Endothelial cell of umbilical vein (primary cell): ENCODE data around the gene SNCB. TPM values are rescaled to one million over a fixed set of nuclear protein-coding genes. Genes with fewer than 3 reads are reported as not detected.

Experiments used
- BruUV-seq: library from RNA; stranded (reverse); fragments of 400-500 nt; replicated peaks from 2 replicates; lab custom pipeline; 2021; lab: Mats Ljungman, UMichigan
- CTCF ChIA-PET: fragments of 300-600, 350-600 bp; sonication (Branson Sonifier 250); formaldehyde crosslinking; loops from one replicate; lab custom pipeline; 2021; ENCODE audit warnings: antibody characterized with exemption, inconsistent platforms; lab: Charles Lee
- POLR2A ChIA-PET: fragments of 300-600, 350-600 bp; sonication (Branson Sonifier 250); formaldehyde crosslinking; loops from one replicate; lab custom pipeline; 2021; ENCODE audit warnings: antibody characterized with exemption, inconsistent platforms; lab: Charles Lee
- DNase-seq: peaks from one replicate; pipeline ENCODE4 v3.0.0-alpha.2; 2011; ENCODE audit warnings: low read depth, low spot score
- FAIRE-seq: peaks from 2 replicates; lab custom pipeline; 2011; peaks lifted over from hg19 to GRCh38; lab: Jason Lieb, UNC
- H2AFZ ChIP-seq: 2 replicates; pipeline ENCODE4 v1.6.0; 2012; ENCODE audit warnings: low read depth, low read length, control low read depth, inconsistent platforms
- H3K27ac ChIP-seq: 2 replicates; pipeline ENCODE4 v1.5.1; 2011; ENCODE audit warnings: low read depth, mild to moderate bottlenecking, control low read depth, low read length, moderate library complexity; ENCODE audit not compliant: insufficient read depth
- H3K27me3 ChIP-seq, 2 experiments: 2 replicates each; pipeline versions ENCODE4 v1.6.0 to v1.6.1; 2011; ENCODE audit warnings: low read length in 2 of 2, mixed read lengths in 1 of 2; ENCODE audit not compliant: control insufficient read depth in 2 of 2, insufficient read depth in 2 of 2
- H3K36me3 ChIP-seq, 2 experiments: 2 replicates in 1 of 2; 3 replicates in 1 of 2; pipeline ENCODE4 v1.5.1; 2011; ENCODE audit warnings: low read length in 2 of 2, mild to moderate bottlenecking in 1 of 2, moderate library complexity in 1 of 2; ENCODE audit not compliant: control insufficient read depth in 2 of 2, insufficient read depth in 2 of 2; ENCODE audit errors: extremely low read depth in 1 of 2
- H3K4me1 ChIP-seq: 3 replicates; pipeline ENCODE4 v1.5.1; 2011; ENCODE audit warnings: mild to moderate bottlenecking, low read length; ENCODE audit not compliant: control insufficient read depth, insufficient read depth; ENCODE audit errors: extremely low read depth
- H3K4me2 ChIP-seq: 2 replicates; pipeline ENCODE4 v1.6.1; 2011; ENCODE audit warnings: low read length, control low read depth, mixed read lengths; ENCODE audit not compliant: insufficient read depth
- H3K4me3 ChIP-seq, 3 experiments: fragments of 200-600 bp in 1 of 3; sonication (generic), shearing (Covaris generic) in 1 of 3; replicated peaks in 1 of 3; 2 replicates each; pipeline ENCODE4 v1.5.1; 2011 to 2016; ENCODE audit warnings: control low read depth in 3 of 3, low read length in 3 of 3, mild to moderate bottlenecking in 2 of 3, inconsistent platforms in 1 of 3, low read depth in 1 of 3, moderate library complexity in 1 of 3; ENCODE audit not compliant: insufficient read depth in 1 of 3
- H3K79me2 ChIP-seq: 2 replicates; pipeline ENCODE4 v1.6.0; 2012; ENCODE audit warnings: low read length, inconsistent platforms; ENCODE audit not compliant: control insufficient read depth, insufficient read depth
- H3K9ac ChIP-seq: replicated peaks from 2 replicates; pipeline ENCODE3; 2011; ENCODE audit warnings: low read length, control low read depth; ENCODE audit not compliant: insufficient read depth; ENCODE audit errors: extremely low read depth
- H3K9me1 ChIP-seq: replicated peaks from 3 replicates; pipeline ENCODE4 v1.6.0; 2011; ENCODE audit warnings: mild to moderate bottlenecking, low read length; ENCODE audit not compliant: control insufficient read depth, insufficient read depth; ENCODE audit errors: extremely low read depth
- H3K9me3 ChIP-seq: replicated peaks from 2 replicates; pipeline ENCODE4 v1.5.1; 2012; ENCODE audit warnings: low read length, inconsistent platforms; ENCODE audit not compliant: control insufficient read depth, insufficient read depth
- H4K20me1 ChIP-seq: replicated peaks from 2 replicates; pipeline ENCODE3; 2011; ENCODE audit warnings: mild to moderate bottlenecking, low read length; ENCODE audit not compliant: control insufficient read depth, insufficient read depth; ENCODE audit errors: extremely low read depth
- EZH2 ChIP-seq: IDR thresholded peaks from 2 replicates; pipeline ENCODE4 v1.6.1; 2012; ENCODE audit warnings: borderline replicate concordance, low read depth, mild to moderate bottlenecking, moderate library complexity, low read length, inconsistent platforms; ENCODE audit not compliant: severe bottlenecking
- FOS ChIP-seq: IDR thresholded peaks from 2 replicates; pipeline ENCODE4 v1.6.1; 2011; ENCODE audit warnings: mild to moderate bottlenecking, low read length, moderate library complexity, borderline replicate concordance; ENCODE audit not compliant: insufficient read depth
- GATA2 ChIP-seq: IDR thresholded peaks from 2 replicates; pipeline ENCODE4 v1.7.0; 2011; ENCODE audit warnings: low read depth, mild to moderate bottlenecking, moderate library complexity, mixed read lengths, low read length; ENCODE audit not compliant: insufficient read length, insufficient read depth
- JUN ChIP-seq: IDR thresholded peaks from 2 replicates; pipeline ENCODE4 v1.6.1; 2011; ENCODE audit warnings: borderline replicate concordance, low read depth; ENCODE audit not compliant: insufficient read length, insufficient read depth
- MYC ChIP-seq: IDR thresholded peaks from one replicate; pipeline ENCODE4 v1.6.1; 2011; ENCODE audit warnings: mild to moderate bottlenecking, low read depth, low read length
- POLR2A ChIP-seq: IDR thresholded peaks from 2 replicates; pipeline ENCODE4 v1.6.1; 2012; ENCODE audit warnings: low read depth, mild to moderate bottlenecking, control low read depth, low read length
- POLR2AphosphoS5 ChIP-seq: IDR thresholded peaks from 2 replicates; pipeline ENCODE4 v1.6.1; 2012; ENCODE audit warnings: low read depth, mild to moderate bottlenecking, control low read depth, low read length, moderate library complexity; ENCODE audit not compliant: insufficient read depth
- dilution Hi-C: fragments of 300-500 bp; cut with MboI; formaldehyde crosslinking; loops from one replicate; pipeline ENCODE4 v1.15.0; 2019; ENCODE audit warnings: low sequenced_read_pairs; ENCODE audit not compliant: extremely low pct_ligation_motif_present
- intact Hi-C: fragments of 100-400 bp; cut with micrococcal nuclease; formaldehyde crosslinking; loops from one replicate; pipeline ENCODE4 v1.10.0; 2022
- polyA plus RNA-seq, 4 experiments: library from polyadenylated mRNA; depleted of rRNA in 3 of 4; stranded (reverse) in 3 of 4; unstranded in 1 of 4; fragments of >200 nt; gene quantifications; 2 replicates each; pipeline versions ENCODE4 v1.2.1 to v1.2.3, GENCODE V29; 2011 to 2012; ENCODE audit warnings: missing spikeins in 1 of 4
- total RNA-seq: library from RNA; stranded (reverse); gene quantifications from 2 replicates; pipeline ENCODE4 v1.2.3, GENCODE V29; 2021
- TF ChIP-seq, protein P1 (sequence below): IDR thresholded peaks from 2 replicates; pipeline ENCODE4 v1.6.1; 2011; ENCODE audit not compliant: insufficient read depth, insufficient read length
- TF ChIP-seq, protein P2 (sequence below), 2 donors: IDR thresholded peaks; 1 replicate in 1 of 2; 2 replicates in 1 of 2; pipeline ENCODE4 v1.5.1; 2011; ENCODE audit warnings: low read length in 2 of 2, mild to moderate bottlenecking in 2 of 2, moderate library complexity in 2 of 2, control low read depth in 1 of 2, inconsistent platforms in 1 of 2, low read depth in 1 of 2; ENCODE audit not compliant: insufficient read depth in 1 of 2; ENCODE audit errors: extremely low read depth in 1 of 2

The SNCB gene
- total and polyA plus RNA-seq, 2 donors (not counting 3 experiments of a cell fraction or from before 2014, with no cell fraction given): 0.08 TPM; not detected in 1

DNA sequence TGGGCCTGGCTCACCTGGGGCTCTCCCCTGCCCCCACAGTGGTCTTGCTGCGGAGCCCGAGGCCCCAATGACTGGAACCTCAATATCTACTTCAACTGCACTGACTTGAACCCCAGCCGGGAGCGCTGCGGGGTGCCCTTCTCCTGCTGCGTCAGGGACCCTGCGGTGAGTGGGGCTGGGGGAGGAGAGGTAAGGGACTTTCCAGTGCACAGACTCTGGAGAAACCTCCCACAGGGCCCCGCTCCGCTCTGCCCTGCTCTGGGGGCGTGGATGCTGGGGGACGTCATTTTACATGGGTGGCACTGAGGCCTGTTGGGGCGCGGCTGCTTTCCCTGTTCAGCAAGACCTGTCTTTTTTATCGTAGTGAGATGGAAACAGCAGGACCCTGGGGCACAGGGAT is 24.5 kb upstream of the SNCB start:
- H3K4me1 ChIP-seq: no peaks in the 10 kb centered on the region
- DNase-seq (no peak), FAIRE-seq (no peak)
- intact Hi-C loops: loop anchor here (5.0 kb wide), 1 partner anchor 657 kb away; the partner anchor contains the start of gene MXD3
- TF ChIP-seq GATA2 (no peak), MYC (no peak), FOS (no peak), POLR2A (no peak)
- TF ChIP-seq, protein P1, sequence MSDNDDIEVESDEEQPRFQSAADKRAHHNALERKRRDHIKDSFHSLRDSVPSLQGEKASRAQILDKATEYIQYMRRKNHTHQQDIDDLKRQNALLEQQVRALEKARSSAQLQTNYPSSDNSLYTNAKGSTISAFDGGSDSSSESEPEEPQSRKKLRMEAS: no peak
- peaks cover 5 to 19% of the 10 kb centered on the region in 2 experiments for H3K36me3 ChIP-seq
- H3K79me2 ChIP-seq: no peaks in the 10 kb centered on the region
- dilution Hi-C loops: no loop called here
- ChIA-PET CTCF (no interaction called here), POLR2A (no interaction called here)
- no peak overlapping the region for H3K4me3 ChIP-seq
- no peak overlapping the region for H3K4me2 ChIP-seq
- BruUV-seq: no TSS peak
- H2AFZ ChIP-seq: no peak overlapping the region
- H3K9me3 ChIP-seq: no peaks in the 10 kb centered on the region
- H3K27me3 ChIP-seq: no peaks in the 10 kb centered on the region
- no peak overlapping the region for H3K27ac ChIP-seq
- H3K9ac ChIP-seq: no peak overlapping the region
- H4K20me1 ChIP-seq: no peaks in the 10 kb centered on the region
- no peaks in the 10 kb centered on the region for H3K9me1 ChIP-seq

DNA sequence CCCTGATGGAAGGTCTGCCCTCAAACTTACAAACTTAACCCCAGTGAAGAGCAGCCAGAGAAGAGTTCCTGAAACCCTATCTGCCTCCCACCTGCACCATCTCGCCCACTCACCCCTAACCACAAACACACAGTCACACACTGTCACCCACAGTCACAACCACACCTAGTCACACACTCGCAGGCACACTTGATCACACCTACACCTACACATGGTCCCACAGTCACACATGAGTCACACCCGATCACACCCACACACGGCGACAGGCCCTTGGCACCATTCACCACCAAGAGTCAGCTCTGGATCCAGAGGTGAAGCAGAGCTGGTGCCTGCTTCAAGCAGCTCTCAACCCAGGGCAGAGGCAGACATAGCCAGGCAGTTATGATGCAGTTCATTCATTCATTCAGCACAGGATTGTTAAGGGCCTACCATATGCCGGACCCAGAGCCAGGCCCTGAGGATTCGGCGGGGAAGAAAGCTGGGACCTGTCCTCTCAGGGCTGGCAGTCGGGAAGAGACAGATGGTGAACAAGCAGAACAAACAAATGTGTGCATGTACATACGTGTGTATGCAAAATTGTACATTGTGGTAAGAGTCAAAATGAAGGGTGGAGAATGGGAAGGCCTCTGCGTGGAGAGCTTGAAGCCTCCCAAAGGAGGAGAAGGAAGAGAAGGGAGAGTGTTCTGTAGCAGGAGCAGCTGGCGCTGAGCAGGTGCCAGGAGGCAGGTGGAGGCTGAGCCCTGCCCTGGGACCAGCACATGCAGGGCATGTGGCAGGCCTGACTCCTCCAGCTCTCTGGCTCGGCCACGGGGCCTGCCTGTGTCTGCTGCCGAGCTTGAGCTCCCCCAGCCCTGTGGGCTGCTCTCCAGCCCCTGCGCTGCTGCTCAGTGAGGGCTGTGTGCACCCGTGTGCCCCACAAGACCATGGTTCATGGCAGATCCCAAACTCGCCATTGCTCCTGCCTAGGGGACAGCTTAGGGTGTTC is 23.4 kb upstream of the SNCB start:
- Histone ChIP-seq H3K79me2 (peaks cover 5% of the 10 kb centered on the region), H3K36me3 (peaks cover 5 to 19% of the 10 kb centered on the region in 2 experiments), H3K27me3 (no peaks in the 10 kb centered on the region), H3K4me1 (no peaks in the 10 kb centered on the region), H3K9me3 (no peaks in the 10 kb centered on the region), H3K9ac (no peak overlapping the region), H3K9me1 (no peaks in the 10 kb centered on the region), H3K27ac (no peak overlapping the region), H2AFZ (no peak overlapping the region), H3K4me3 (no peak overlapping the region), H3K4me2 (no peak overlapping the region), H4K20me1 (no peaks in the 10 kb centered on the region)
- dilution Hi-C loops: no loop called here
- FAIRE-seq (no peak), DNase-seq (no peak)
- TF ChIP-seq, protein P1: no peak
- TF ChIP-seq FOS: no peak
- TF ChIP-seq MYC: no peak
- no peak for TF ChIP-seq JUN
- TF ChIP-seq POLR2AphosphoS5: no peak
- no peak for TF ChIP-seq GATA2
- TF ChIP-seq, protein P2, sequence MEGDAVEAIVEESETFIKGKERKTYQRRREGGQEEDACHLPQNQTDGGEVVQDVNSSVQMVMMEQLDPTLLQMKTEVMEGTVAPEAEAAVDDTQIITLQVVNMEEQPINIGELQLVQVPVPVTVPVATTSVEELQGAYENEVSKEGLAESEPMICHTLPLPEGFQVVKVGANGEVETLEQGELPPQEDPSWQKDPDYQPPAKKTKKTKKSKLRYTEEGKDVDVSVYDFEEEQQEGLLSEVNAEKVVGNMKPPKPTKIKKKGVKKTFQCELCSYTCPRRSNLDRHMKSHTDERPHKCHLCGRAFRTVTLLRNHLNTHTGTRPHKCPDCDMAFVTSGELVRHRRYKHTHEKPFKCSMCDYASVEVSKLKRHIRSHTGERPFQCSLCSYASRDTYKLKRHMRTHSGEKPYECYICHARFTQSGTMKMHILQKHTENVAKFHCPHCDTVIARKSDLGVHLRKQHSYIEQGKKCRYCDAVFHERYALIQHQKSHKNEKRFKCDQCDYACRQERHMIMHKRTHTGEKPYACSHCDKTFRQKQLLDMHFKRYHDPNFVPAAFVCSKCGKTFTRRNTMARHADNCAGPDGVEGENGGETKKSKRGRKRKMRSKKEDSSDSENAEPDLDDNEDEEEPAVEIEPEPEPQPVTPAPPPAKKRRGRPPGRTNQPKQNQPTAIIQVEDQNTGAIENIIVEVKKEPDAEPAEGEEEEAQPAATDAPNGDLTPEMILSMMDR (IDR thresholded peaks at IDR 0.05; ENCODE audit: extremely low read depth in 1 of 2, insufficient read depth in 1 of 2, low read depth in 1 of 2, low read length in 2 of 2): no peak
- no peak for TF ChIP-seq EZH2
- TF ChIP-seq POLR2A: no peak
- intact Hi-C loops: loop anchor here (5.0 kb wide), 1 partner anchor 659 kb away; the partner anchor contains the start of gene MXD3
- CTCF ChIA-PET: interaction anchor here (1.2 kb wide), 1 partner anchor 81 kb away, joined by 3 read pairs; no protein-coding TSS in a partner anchor
- no TSS peak for BruUV-seq
- POLR2A ChIA-PET: no interaction called here
